ENCODE results near the gene LIF.

- TF ChIP-seq CTCF (conservative IDR thresholded peaks at IDR 0.05 in 1 of 2, IDR thresholded peaks at IDR 0.05 in 1 of 2; ENCODE audit: extremely low read depth in 1 of 2, insufficient read depth in 1 of 2, low read depth in 1 of 2, low read length in 2 of 2) = no peak
- no peak for TF ChIP-seq EZH2 (IDR thresholded peaks at IDR 0.05; ENCODE audit: borderline replicate concordance, low read length)
Measured at GRCh38 chr22:30220338-30221012, 26.1 kb downstream of the LIF start.

Measured in mammary epithelial cell (primary cell).